ENCODE results near the gene DBH. TPM values are rescaled to one million over a fixed set of nuclear protein-coding genes. Genes with fewer than 3 reads are reported as not detected.

DBH gene
- polyA plus RNA-seq, 4 donors, result 0.51 to 1.6 (median 1.1) TPM

DNA sequence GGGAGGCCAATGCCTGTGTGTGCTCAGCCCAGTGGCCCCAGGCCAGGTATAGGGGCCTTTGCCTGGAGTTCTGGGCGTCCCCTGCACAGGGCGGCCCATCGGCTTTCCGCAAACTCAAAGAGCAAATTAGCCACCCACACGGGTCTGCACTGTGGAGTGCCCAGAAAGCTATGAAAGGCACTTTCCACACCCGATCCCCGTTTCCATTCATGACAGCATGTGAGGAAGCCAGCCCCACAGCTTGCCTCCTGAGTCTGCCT is 5.2 kb downstream of the DBH start:
- DNase-seq (ENCODE audit: low read depth in 4 of 4, low spot score in 2 of 4), result no peak

DNA sequence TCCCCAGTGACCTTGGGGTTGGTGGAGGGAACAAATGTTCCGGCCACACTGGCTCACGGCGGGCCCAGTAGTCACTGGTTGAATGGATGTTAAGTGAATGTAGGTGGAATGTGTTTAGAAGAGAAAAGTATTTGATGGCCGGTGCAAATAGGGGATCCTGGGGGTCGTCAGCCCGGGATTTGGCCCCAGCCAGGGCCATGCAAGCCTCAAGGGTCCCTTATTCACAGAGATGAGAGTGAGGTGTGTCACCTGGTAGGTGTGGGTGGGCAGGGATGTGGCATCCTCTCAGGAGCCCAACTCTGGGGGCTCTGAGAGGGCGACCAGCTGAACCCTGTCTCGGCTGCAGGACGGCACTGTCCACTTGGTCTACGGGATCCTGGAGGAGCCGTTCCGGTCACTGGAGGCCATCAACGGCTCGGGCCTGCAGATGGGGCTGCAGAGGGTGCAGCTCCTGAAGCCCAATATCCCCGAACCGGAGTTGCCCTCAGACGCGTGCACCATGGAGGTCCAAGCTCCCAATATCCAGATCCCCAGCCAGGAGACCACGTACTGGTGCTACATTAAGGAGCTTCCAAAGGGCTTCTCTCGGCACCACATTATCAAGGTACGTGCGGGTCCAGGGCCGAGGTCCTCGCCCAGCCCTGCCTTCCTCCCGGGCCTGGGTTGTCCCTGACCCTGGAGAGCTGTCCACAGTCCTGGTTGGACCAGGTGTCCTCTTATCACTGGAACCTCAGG is 5.9 kb downstream of the DBH start:
- DNase-seq (ENCODE audit: low read depth in 4 of 4, low spot score in 2 of 4), result no peak

DNA sequence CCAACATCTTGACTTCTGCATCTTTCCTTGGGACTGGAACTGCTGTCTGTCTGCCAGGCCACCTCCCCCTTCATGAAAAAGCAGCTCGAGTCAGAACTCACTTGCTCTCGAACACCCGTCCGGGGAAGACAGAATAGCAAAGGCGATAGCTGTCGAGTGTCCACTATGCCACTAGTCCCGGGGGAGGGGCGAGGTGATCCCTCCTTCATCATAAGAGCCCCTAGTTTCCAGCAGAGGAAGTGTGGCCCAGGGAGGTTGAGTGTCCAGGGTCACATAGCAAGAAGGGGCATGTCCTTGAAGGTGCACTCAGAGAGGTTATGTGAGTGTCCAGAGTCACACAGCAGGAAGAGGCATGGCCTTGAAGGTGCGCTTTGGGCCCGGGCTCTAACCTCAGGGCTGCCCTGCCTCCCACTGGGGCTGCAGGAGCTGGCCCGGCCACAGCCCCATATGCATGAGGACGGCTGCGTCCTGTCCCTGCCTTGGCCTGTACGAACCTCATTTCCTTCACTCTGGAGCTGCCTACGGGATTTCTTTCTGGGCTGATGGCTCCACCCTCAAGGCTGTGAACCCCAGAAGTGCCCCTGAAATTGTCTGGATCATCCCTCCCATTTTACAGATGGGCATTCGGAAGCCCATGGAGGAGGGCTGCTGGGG is 6.7 kb downstream of the DBH start:
- no peak for DNase-seq (ENCODE audit: low read depth in 4 of 4, low spot score in 2 of 4)

DNA sequence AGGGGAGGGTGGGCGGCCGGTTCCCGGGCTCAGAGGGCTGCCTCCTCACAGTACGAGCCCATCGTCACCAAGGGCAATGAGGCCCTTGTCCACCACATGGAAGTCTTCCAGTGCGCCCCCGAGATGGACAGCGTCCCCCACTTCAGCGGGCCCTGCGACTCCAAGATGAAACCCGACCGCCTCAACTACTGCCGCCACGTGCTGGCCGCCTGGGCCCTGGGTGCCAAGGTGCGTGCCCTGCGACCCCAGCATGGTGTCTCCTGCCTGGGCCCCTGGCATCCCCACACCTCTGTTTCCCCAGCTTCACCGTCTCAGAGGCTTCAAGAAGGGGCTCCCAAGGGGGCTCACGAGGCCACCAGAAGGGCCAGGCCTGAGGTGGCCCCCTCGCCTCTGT is 7.2 kb downstream of the DBH start:
- no peak for DNase-seq (ENCODE audit: low read depth in 4 of 4, low spot score in 2 of 4)

DNA sequence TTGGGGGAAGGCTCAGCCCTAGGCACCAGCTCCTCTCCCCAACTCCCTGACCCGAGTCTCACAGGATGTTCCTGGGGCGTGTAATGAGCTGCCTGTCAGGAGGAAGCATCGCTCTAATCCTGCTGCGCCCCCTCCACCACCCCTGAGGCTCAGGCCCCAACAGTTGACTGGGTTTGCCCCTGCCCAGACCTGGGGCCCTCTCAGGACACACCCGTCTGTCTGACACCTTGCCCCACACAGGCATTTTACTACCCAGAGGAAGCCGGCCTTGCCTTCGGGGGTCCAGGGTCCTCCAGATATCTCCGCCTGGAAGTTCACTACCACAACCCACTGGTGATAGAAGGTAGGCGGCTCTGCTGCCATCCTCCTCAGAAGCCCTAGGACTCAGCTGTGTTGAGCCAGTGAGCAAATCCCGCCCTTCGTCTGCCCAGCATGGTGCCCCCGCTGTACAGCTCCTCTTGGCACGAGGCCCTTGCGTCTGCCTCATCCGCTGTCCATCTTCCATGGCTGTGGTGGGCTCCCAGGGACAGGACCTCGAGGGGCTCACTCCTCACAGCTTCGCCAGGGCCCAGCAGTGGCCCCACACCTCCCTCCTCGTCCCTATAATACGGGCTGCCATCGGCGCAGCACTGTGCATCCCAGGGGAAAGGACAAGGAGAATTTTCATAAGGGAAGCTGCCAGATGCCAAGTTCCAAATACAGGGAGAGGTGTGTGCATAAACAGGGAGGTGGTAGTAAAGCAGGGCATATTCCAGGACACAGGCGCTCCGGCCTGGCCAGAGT is 8.0 kb downstream of the DBH start:
- no peak for DNase-seq (ENCODE audit: low read depth in 4 of 4, low spot score in 2 of 4)

DNA sequence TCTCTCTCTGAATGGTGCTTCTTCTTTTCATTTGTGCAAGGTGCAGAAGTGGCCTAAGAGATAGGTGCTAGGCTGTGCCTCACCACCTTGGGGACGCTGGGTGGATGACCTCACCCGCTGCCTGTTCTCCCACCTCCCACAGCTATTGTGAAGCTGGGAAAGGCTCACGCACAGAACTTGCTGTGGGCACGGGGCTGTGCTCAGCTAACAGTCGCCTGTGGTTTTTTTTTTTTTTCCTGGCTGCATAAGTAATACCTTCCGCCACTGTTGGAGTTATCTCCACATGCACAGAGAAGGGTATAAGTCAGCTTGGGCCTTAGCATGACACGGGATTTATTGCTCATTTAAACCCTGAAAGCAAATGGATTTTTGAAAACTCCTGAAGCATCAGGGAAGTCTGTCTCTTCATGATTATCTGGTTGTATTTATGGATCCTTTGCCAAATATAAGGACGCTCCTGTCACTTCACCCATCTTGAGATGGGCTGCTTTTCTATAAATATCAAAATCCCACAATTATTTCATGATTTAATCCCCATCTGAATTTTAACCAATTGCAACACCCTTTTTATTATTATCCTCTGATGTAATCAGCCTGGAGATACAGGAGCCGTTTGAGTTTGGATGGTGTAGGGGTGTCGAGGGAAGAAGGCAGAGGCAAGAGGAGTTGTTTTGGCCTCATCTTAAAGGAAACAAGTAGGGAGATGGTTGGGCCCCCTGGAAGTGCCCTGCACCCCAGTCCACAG is 9.0 kb downstream of the DBH start:
- DNase-seq (ENCODE audit: low read depth in 4 of 4, low spot score in 2 of 4), result no peak

DNA sequence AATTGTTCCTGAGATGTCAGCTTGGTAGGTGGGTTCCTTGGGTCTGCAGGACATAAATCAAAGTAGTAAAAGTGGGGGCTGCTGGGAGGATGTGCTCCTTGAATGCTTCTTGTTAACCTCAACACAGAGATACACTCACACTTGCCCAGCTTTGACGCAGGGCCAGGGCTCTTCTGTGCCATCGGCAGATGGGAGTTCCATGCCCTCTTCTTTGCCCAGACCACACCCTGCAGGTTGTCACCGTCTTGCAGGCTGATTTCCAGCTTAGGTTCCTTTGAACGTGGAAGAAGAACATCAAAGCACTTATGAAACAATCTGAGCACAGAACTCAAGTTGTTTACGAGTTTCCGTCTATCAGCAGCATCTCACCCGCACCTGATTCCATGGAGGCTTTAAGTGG is 11.0 kb downstream of the DBH start:
- no peak for DNase-seq (ENCODE audit: low read depth in 4 of 4, low spot score in 2 of 4)

DNA sequence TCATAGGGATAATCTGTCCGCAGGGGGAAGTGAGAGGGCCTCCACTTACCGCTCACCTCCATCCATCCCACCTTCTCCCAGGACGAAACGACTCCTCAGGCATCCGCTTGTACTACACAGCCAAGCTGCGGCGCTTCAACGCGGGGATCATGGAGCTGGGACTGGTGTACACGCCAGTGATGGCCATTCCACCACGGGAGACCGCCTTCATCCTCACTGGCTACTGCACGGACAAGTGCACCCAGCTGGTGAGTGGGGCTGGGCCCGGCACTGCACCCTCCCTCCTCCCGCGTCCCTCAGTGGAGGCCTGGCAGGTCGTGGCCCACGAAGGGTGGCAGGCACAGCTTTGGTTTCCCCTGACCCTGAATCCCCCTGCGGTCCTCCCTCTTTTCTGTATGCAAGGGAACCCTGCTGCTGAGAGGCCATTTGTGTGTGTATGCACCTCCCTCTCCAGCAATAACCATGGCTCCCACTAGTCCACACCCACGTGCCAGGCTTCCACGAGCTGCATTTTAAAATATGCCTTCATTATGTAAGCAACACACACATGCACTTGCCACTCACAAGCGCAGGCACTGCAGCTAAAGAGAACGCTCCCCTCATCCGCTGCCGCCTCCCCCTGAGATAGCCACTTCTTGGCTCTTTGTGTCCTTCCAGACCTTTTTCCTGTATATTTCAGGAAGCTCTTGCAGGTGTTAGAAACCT is 11.8 kb downstream of the DBH start:
- no peak for DNase-seq (ENCODE audit: low read depth in 4 of 4, low spot score in 2 of 4)

DNA sequence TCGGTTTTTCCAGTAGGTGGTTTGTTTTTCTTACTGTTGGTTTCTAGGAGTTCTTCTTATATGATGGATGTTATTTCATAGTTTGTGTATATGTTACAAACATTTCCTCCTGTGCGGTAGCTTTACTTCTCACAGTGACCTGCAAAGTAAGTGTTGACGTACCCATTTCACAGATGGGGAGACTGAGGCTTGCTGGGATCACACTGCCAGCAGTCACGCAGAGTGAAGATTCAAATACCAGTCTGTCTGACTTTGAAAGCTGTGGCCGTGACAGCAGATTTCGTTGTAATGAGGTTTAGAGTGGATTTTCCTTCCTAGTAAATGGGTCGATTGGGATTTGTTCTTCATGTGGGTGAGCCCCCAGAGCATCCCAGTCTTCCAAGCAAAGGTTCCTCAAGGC is 13.0 kb downstream of the DBH start:
- no peak for DNase-seq (ENCODE audit: low read depth in 4 of 4, low spot score in 2 of 4)

DNA sequence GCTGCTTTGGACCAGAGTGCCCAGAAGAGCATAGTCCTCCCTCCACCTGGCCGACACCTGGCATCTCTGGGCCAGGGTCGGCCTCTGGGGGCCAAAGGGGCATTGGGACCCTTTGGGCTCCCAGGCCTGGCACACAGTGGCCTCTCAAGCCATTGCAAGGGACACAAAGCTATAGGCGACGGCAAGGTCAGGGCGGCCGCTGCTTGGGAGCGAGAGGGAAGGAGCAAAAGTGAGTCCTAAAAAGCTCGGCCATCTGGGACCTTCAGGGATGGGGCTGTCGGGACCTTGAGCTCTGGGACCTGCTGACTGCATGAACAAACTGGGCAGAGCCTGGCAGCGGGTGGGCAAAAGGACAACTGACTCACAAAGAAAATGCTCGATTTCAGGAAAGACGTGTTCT is 13.9 kb downstream of the DBH start:
- DNase-seq (ENCODE audit: low read depth in 4 of 4, low spot score in 2 of 4), result no peak

DNA sequence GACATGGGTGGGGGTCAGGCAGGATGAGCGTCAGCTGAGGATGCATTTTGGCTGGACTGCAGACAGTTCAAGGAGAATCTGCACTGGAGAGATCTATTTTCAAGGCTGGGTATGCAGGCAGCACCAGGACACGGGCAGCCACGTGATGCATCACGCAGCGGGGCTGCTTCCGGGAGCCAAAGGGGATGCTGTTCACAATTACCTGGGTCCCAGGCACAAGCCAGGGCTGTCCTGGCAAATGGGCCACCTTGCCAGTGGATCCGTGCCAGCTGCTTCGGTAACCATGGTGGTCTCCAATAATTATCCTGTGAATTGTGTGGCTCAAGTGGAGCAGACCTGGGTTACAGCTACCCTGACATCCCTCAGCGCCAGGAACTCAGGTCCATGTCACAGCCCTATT is 17.5 kb downstream of the DBH start:
- DNase-seq (ENCODE audit: low read depth in 4 of 4, low spot score in 2 of 4), result no peak

DNA sequence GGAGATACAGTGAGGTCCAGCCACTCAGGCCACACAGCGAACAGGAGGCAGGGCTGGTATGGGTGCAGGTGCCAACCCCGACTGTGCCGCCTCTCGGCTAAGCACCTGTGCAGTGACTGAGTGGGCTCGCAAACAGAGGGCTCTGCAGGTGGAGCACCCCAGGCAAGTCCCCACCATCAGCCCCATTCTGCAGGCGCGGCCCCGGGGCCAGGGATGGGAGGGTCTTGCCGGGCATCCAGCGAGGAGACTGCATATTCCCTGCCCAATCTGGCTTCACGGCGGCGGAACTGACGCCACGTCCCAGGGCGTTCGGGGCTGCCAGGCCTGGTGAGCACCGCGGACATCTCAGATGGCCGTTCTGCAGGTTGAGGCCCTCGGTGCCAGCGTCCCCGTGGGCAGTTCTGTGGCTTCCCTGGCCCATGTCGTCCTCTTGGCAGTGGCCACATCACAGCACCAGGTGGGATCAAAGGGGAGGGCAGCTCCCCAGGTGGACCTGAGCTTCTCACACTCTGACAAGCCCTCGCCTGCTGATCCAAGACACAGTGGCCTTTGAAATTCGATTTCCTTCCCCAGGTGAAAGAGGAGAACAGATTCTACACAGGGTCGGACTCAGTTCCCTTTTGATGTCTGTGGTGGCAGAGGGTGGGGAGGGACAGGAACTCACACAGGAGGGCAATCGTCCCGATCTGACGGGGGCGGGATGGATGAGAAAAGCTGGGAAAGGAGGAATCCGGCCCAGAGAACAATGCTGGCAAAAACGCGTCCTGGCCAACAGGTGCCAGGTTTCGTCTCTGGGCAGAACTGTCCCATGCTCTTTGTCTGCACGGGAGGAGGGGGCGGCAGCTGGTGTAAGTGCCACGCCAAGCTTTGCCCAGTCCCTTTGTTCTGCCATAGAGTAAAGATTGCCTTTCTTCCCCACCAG is 18.8 kb downstream of the DBH start:
- DNase-seq (ENCODE audit: low read depth in 4 of 4, low spot score in 2 of 4), result no peak

DNA sequence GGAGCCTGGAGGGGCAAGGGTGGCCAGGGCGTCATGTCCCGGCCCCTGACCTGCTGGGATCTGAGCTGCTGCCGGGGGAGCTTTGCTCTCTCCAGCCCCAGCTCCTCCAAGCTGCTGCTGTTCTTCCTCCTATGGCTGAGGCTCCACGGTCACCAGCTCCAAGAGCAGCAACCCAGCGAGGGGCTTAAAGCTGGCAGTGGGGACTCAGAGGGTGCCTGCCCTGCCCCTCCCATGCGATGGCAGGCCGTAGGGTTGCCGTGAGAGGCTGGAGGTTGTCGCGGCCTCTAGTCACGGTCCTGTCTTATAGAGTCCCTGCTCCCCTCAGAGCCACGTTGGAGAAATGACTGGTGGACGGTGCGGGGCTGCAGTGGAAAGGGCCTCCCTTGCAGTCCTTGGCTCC is 19.5 kb downstream of the DBH start:
- no peak for DNase-seq (ENCODE audit: low read depth in 4 of 4, low spot score in 2 of 4)

DNA sequence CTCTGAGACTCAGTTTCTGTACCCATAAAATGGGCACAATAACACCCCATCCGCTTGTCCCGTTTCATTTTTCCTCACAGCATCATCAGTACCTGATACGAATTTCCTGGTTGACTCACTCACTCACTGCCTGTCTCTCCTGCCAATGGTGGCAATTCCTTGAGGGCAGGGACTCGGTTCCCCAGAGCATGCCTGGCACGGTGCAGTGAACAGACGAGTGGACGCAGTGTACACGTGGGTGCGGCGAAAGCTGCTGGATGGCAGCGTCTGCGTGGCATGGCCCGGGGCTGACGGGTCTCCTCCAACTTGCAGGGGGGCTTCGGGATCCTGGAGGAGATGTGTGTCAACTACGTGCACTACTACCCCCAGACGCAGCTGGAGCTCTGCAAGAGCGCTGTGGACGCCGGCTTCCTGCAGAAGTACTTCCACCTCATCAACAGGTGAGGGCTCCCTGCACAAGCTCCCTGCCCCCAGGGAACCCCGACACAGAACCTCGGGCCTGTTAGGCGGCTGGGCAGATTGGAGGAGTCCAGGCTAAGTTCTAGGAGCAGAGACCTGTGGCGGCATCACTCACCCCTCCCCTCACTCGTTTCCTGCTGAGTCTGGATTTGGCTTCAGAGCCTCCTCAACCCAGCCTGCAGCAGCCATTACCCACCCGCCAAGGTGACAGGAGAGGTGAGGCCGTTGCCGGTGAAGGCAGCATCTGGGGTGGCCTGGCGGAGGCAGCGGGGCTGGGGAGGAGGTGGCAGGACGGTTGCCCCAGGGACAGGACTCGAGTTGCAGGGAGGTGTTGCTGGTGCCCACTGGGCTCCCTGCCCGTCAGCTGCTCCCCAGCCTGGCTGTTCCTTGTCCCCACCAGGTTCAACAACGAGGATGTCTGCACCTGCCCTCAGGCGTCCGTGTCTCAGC is 20.3 kb downstream of the DBH start:
- DNase-seq (ENCODE audit: low read depth in 4 of 4, low spot score in 2 of 4), result no peak

DNA sequence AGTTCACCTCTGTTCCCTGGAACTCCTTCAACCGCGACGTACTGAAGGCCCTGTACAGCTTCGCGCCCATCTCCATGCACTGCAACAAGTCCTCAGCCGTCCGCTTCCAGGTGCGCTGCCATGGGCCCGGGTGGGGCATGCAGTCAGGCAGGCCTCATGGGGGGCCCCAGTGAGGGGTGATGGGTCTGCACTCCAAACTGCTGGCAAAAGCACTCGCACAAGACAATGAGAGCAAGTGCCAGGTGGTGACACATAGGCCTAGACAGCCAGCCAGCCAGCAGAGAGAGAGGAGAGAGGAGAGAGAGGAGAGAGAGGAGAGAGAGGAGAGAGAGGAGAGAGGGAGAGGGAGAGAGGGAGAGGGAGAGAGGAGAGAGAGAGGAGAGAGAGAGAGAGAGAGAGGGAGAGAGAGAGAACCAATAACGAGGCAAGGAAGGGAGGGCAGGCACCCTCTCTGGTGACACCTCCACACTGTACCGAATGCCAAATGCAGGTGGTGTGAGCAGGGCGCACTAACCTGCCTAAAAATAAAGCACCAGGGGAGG is 21.0 kb downstream of the DBH start:
- DNase-seq (ENCODE audit: low read depth in 4 of 4, low spot score in 2 of 4), result no peak

DNA sequence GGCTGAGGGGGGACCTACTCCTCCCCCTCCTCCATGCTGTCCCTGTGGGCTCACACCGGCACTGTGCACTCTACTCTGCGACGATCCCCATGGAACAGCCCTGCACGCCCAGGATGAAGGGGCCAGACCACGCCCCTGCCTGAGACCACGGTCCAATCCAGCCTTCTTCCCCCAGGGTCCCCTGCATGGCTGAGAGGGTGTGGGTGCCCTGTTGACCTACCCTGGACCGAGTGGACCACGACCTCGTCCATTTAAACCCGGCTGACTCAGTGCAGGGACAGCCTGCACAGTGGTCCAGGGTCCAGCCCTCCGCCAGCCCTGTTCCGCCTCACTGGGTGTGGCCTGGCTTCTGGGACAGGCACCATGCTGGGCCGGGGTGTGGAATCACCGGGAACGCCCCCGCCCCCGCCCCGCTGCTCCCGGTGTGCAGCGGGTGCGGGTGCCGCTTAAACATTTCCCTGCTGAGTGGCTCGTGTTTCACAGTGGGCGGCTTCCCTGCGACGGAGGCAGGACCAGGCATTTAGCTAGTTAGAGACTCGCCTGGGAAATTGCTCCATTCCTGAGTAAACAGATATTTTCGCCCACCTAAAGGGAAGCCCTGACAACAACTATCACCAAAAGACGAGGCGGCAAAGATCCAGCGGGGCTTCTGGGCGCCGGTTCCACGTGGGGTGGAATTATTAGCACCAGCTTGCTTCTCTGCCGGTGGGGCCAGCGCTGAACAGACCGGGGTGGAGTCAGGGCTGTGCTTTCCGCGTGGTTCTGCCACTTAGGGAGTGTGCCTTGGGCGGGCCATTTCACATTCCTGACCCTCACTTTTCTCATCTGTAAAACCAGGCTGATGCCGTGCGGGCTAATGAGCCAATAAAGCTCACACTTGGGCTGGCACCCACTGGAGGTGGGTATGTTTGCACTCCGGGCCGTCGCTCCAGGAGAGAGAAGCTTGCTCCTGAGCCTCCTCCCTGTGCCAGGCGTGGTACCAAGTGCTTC is 22.6 kb downstream of the DBH start:
- no peak for DNase-seq (ENCODE audit: low read depth in 4 of 4, low spot score in 2 of 4)

DNA sequence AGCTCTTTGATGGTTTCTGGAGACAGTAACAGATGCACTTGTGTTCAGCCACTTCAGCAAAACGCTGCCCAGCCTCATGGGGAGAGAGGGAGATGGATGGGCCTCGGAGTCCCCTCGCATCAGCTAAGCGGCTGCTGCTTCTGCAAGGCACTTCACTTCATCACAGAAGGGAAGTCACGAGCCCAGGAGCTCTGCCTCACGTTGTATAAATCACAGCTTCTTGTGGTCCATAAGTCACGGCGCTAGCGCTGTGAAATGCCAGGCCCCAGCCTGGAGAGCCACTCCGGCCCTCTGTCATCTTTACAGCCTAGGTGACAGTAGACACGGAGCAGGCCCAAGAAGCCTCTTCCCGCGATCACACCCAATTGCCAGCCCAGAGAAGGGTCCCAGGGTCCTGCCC is 23.4 kb downstream of the DBH start:
- DNase-seq (ENCODE audit: low read depth in 4 of 4, low spot score in 2 of 4), result no peak

All from left renal cortex interstitium (tissue), 4 donors.